Vagina (tissue), 2 donors: ENCODE measurements around the gene C10orf95.

Source experiments
- POLR2A ChIP-seq, 2 donors: fragments of 450-650 bp; IDR thresholded peaks; one replicate each; pipeline ENCODE4 v1.6.1; 2017; ENCODE audit warnings: antibody characterized with exemption in 2 of 2, mild to moderate bottlenecking in 2 of 2, moderate library complexity in 2 of 2
- POLR2AphosphoS5 ChIP-seq, 2 donors: sonication (generic); formaldehyde crosslinking; IDR thresholded peaks; one replicate each; pipeline ENCODE4 v1.9.0; 2017; ENCODE audit warnings: antibody characterized with exemption in 2 of 2, mild to moderate bottlenecking in 2 of 2, low read depth in 1 of 2; ENCODE audit not compliant: insufficient read depth in 1 of 2
- TF ChIP-seq, protein P1 (sequence below), 3 experiments: fragments of 450-650 bp in 2 of 3; fragments of 200-600 bp in 1 of 3; sonication (generic) in 1 of 3; IDR thresholded peaks; one replicate each; pipeline ENCODE4 v1.5.1; 2017 to 2019; ENCODE audit warnings: antibody characterized with exemption in 3 of 3, mild to moderate bottlenecking in 2 of 3, moderate library complexity in 2 of 3

DNA sequence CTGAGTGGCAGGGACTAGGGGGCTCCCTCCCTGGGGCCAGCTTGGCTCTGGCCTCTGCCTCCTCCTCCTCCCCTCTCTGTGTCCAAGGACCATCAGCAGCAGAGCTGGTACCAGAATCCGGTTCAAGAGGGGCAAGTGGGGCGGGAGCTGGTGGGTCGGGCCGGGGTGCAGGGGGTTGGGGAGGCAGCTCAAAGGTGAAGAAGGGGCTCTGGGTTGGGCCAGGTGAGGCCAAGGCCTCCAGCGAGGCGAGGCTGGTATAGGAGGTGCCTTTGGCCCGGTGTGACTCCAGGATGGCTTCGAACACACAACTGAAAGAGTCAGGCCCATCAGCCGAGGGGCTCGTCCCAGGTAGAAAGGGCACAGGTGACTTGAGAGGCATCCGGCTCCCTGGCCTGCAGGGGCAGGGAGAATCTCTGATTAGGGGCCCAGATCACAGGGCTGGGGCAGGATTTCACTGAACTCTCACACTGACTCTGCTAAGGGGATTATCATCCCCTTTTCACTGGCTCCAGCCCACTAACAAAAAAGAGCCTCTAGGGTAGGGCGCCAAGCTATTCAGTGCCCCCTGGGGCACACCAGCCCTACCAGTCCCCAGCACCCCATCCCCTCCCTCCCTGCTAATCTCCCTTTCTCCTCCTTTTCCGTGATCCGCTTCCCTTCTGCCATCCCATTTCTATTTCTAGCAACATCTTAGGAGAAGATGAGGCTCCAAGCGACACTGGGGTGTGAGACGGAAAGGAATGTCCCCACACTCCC, 37.4 kb downstream of the C10orf95 start:
- TF ChIP-seq, protein P1, sequence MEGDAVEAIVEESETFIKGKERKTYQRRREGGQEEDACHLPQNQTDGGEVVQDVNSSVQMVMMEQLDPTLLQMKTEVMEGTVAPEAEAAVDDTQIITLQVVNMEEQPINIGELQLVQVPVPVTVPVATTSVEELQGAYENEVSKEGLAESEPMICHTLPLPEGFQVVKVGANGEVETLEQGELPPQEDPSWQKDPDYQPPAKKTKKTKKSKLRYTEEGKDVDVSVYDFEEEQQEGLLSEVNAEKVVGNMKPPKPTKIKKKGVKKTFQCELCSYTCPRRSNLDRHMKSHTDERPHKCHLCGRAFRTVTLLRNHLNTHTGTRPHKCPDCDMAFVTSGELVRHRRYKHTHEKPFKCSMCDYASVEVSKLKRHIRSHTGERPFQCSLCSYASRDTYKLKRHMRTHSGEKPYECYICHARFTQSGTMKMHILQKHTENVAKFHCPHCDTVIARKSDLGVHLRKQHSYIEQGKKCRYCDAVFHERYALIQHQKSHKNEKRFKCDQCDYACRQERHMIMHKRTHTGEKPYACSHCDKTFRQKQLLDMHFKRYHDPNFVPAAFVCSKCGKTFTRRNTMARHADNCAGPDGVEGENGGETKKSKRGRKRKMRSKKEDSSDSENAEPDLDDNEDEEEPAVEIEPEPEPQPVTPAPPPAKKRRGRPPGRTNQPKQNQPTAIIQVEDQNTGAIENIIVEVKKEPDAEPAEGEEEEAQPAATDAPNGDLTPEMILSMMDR (IDR thresholded peaks at IDR 0.05) = no peak
- TF ChIP-seq POLR2A (IDR thresholded peaks at IDR 0.05) (no peak), POLR2AphosphoS5 (IDR thresholded peaks at IDR 0.05; ENCODE audit: insufficient read depth in 1 of 2, low read depth in 1 of 2) (no peak)
